HepG2 (cell line): ENCODE results near the gene TFAP2E. TPM values are rescaled to one million over a fixed set of nuclear protein-coding genes. Genes with fewer than 3 reads are reported as not detected.
A peak's percentile ranks its signal among the peaks of the same experiment; 100 is the strongest.

ENCODE experiments used
- ATF7 ChIP-seq, 2 experiments: fragments of 450-650 bp in 1 of 2; sonication (generic) in 1 of 2; formaldehyde crosslinking in 1 of 2; IDR thresholded peaks; 2 replicates each; pipeline versions ENCODE4 v1.4.0 to v1.6.1; 2016 to 2020; ENCODE audit warnings: antibody characterized with exemption in 1 of 2, mild to moderate bottlenecking in 1 of 2, missing genetic modification reagents in 1 of 2
- NR2C2 ChIP-seq: sonication (generic); formaldehyde crosslinking; IDR thresholded peaks from 2 replicates; pipeline ENCODE4 v1.4.0; 2020; ENCODE audit warnings: missing genetic modification reagents, mild to moderate bottlenecking, moderate library complexity, borderline replicate concordance
- REST ChIP-seq, 2 experiments: IDR thresholded peaks; 2 replicates each; pipeline ENCODE4 v1.6.1; 2011 to 2012; ENCODE audit warnings: low read length in 2 of 2, borderline replicate concordance in 1 of 2, low read depth in 1 of 2, mild to moderate bottlenecking in 1 of 2, moderate library complexity in 1 of 2
- SKI ChIP-seq: fragments of 450-650 bp; IDR thresholded peaks from one replicate; pipeline ENCODE4 v1.6.1; 2018; ENCODE audit warnings: mild to moderate bottlenecking; ENCODE audit not compliant: partially characterized antibody
- SOX5 ChIP-seq: IDR thresholded peaks from 2 replicates; pipeline ENCODE4 v1.6.1; 2016; ENCODE audit warnings: borderline replicate concordance
- ZBED4 ChIP-seq: sonication (generic); formaldehyde crosslinking; IDR thresholded peaks from 2 replicates; pipeline ENCODE4 v1.4.0; 2020; ENCODE audit warnings: missing genetic modification reagents, borderline replicate concordance
- ZBTB39 ChIP-seq: sonication (generic); formaldehyde crosslinking; IDR thresholded peaks from 2 replicates; pipeline ENCODE4 v1.5.0; 2020; ENCODE audit warnings: missing genetic modification reagents
- ZNF232 ChIP-seq: sonication (generic); formaldehyde crosslinking; IDR thresholded peaks from 2 replicates; pipeline ENCODE4 v1.4.0; 2020; ENCODE audit warnings: missing genetic modification reagents, borderline replicate concordance
- ZNF281 ChIP-seq: sonication (generic); formaldehyde crosslinking; IDR thresholded peaks from 2 replicates; pipeline ENCODE4 v1.4.0; 2020; ENCODE audit warnings: missing genetic modification reagents, borderline replicate concordance
- ZNF362 ChIP-seq: sonication (generic); formaldehyde crosslinking; IDR thresholded peaks from 2 replicates; pipeline ENCODE4 v1.4.0; 2020; ENCODE audit warnings: missing genetic modification reagents, mild to moderate bottlenecking, borderline replicate concordance
- ZNF605 ChIP-seq: sonication (generic); formaldehyde crosslinking; IDR thresholded peaks from 2 replicates; pipeline ENCODE4 v1.8.0; 2022; ENCODE audit warnings: mild to moderate bottlenecking, missing genetic modification reagents
- ZNF7 ChIP-seq: IDR thresholded peaks from 2 replicates; pipeline ENCODE4 v1.6.1; 2016; ENCODE audit warnings: missing biosample characterization, missing genetic modification reagents
- polyA plus RNA-seq, 8 experiments: library from polyadenylated mRNA; depleted of rRNA in 3 of 8; stranded (reverse) in 7 of 8; unstranded in 1 of 8; fragments of >200 nt; fragmentation: Illumina TruSeq in 4 of 8; extraction: Trizol in 4 of 8; gene quantifications; 2 replicates each; pipeline versions ENCODE4 v1.2.1 to v1.2.3, GENCODE V29; 2011 to 2016; ENCODE audit warnings: low read depth in 4 of 8, missing spikeins in 1 of 8, mixed read lengths in 1 of 8; ENCODE audit not compliant: insufficient read depth in 1 of 8
- total RNA-seq, 5 experiments: library from RNA; depleted of rRNA; stranded (reverse); fragments of >200 nt; fragmentation: Illumina TruSeq; extraction: Trizol; gene quantifications; 2 replicates each; pipeline ENCODE4 v1.2.3, GENCODE V29; 2016; ENCODE audit warnings: low read depth in 1 of 5

The TFAP2E gene
- total and polyA plus RNA-seq, 2 of the 13 experiments (the other 11 are each of a cell fraction or from before 2014, with no cell fraction given): 0.31 to 0.41 TPM

GRCh38 chr1:35555601-35556477 is 17.3 kb upstream of the TFAP2E start (continued):
- TF ChIP-seq ATF7 (IDR thresholded peaks at IDR 0.05): no peak
- TF ChIP-seq ATF7 (CRISPR knock-in tag; IDR thresholded peaks at IDR 0.05): no peak
- TF ChIP-seq ZNF362 (CRISPR knock-in tag): no peak
- peak; percentile 59 for TF ChIP-seq SKI
- TF ChIP-seq REST (IDR thresholded peaks at IDR 0.05; ENCODE audit: borderline replicate concordance in 1 of 2, low read depth in 1 of 2, low read length in 2 of 2): peak in 1 of 2 experiments; percentile 35; a peak in 1 of 4 replicates
- TF ChIP-seq ZNF605 (CRISPR knock-in tag): peak; percentile 29; the same call in 1 of the 2 replicates
- TF ChIP-seq ZBED4 (CRISPR knock-in tag): no peak
- TF ChIP-seq NR2C2 (CRISPR knock-in tag): no peak
- peak; percentile 83; the same call in 1 of the 2 replicates for TF ChIP-seq ZBTB39 (CRISPR knock-in tag)
- peak; percentile 84 for TF ChIP-seq SOX5 (CRISPR knock-in tag)
- peak; percentile 86 for TF ChIP-seq ZNF281 (CRISPR knock-in tag)
- TF ChIP-seq ZNF232 (CRISPR knock-in tag): no peak
- no peak for TF ChIP-seq ZNF7
